ENCODE measurements around the gene LRRC74A. TPM values are rescaled to one million over a fixed set of nuclear protein-coding genes. Genes with fewer than 3 reads are reported as not detected.

LRRC74A gene
- total and polyA plus RNA-seq, 2 experiments from 2014 or later, result not detected

DNA sequence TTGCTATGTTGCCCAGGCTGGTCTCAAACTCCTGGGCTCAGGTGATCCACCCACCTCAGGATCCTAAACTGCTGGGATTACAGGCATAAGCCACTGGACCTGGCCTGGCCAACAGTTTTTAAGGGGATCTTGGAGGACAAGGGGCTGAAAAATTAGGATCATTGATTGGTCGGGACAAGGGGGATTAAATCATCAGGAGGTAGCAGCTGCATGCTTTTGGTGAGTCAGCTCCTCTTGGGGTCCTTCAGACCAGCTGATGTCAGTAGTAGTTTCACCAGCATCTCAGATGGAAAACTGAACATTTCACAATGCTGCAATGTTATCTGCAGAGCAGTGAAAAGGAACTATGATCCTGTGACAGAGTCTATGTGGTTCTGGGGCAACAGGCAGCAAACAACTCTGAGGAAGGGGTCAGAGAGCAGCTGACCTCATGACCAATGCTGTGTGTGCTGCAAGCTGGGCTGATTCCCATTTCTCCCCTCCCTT lies 6.3 kb downstream of the LRRC74A start:
- no peaks in the 10 kb centered on the region for H3K36me3 Mint-ChIP-seq (ENCODE audit: low read depth)
- no peak for DNase-seq (ENCODE audit: low spot score)
- no peak overlapping the region for H3K4me3 ChIP-seq
- no peak overlapping the region for H2AFZ ChIP-seq
- H4K20me1 ChIP-seq (replicated peaks; ENCODE audit: insufficient read depth), result no peaks in the 10 kb centered on the region
- H3K27ac ChIP-seq (ENCODE audit: low read depth), result no peak overlapping the region
- H3K27me3 Mint-ChIP-seq (ENCODE audit: insufficient read depth, low read depth, poor library complexity), result peaks cover 7% of the 10 kb centered on the region
- peaks cover 20% of the 10 kb centered on the region for H3K4me1 ChIP-seq (ENCODE audit: insufficient read depth)
- H3F3A ChIP-seq (replicated peaks; ENCODE audit: low read depth), result no peaks in the 10 kb centered on the region
- TF ChIP-seq, protein P1, sequence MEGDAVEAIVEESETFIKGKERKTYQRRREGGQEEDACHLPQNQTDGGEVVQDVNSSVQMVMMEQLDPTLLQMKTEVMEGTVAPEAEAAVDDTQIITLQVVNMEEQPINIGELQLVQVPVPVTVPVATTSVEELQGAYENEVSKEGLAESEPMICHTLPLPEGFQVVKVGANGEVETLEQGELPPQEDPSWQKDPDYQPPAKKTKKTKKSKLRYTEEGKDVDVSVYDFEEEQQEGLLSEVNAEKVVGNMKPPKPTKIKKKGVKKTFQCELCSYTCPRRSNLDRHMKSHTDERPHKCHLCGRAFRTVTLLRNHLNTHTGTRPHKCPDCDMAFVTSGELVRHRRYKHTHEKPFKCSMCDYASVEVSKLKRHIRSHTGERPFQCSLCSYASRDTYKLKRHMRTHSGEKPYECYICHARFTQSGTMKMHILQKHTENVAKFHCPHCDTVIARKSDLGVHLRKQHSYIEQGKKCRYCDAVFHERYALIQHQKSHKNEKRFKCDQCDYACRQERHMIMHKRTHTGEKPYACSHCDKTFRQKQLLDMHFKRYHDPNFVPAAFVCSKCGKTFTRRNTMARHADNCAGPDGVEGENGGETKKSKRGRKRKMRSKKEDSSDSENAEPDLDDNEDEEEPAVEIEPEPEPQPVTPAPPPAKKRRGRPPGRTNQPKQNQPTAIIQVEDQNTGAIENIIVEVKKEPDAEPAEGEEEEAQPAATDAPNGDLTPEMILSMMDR (conservative IDR thresholded peaks at IDR 0.05; ENCODE audit: low read depth in 2 of 2), result no peak
- no peak for TF ChIP-seq JUNB (IDR thresholded peaks at IDR 0.05; ENCODE audit: unreplicated experiment)
- no peak for TF ChIP-seq POLR2AphosphoS5 (IDR thresholded peaks at IDR 0.05; ENCODE audit: low read depth)
- TF ChIP-seq, protein P2, sequence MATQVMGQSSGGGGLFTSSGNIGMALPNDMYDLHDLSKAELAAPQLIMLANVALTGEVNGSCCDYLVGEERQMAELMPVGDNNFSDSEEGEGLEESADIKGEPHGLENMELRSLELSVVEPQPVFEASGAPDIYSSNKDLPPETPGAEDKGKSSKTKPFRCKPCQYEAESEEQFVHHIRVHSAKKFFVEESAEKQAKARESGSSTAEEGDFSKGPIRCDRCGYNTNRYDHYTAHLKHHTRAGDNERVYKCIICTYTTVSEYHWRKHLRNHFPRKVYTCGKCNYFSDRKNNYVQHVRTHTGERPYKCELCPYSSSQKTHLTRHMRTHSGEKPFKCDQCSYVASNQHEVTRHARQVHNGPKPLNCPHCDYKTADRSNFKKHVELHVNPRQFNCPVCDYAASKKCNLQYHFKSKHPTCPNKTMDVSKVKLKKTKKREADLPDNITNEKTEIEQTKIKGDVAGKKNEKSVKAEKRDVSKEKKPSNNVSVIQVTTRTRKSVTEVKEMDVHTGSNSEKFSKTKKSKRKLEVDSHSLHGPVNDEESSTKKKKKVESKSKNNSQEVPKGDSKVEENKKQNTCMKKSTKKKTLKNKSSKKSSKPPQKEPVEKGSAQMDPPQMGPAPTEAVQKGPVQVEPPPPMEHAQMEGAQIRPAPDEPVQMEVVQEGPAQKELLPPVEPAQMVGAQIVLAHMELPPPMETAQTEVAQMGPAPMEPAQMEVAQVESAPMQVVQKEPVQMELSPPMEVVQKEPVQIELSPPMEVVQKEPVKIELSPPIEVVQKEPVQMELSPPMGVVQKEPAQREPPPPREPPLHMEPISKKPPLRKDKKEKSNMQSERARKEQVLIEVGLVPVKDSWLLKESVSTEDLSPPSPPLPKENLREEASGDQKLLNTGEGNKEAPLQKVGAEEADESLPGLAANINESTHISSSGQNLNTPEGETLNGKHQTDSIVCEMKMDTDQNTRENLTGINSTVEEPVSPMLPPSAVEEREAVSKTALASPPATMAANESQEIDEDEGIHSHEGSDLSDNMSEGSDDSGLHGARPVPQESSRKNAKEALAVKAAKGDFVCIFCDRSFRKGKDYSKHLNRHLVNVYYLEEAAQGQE (IDR thresholded peaks at IDR 0.05; ENCODE audit: unreplicated experiment), result no peak
- TF ChIP-seq ZNF331 (CRISPR knock-in tag; IDR thresholded peaks at IDR 0.05; ENCODE audit: low read depth), result no peak
- peaks cover 26% of the 10 kb centered on the region for H3K4me1 Mint-ChIP-seq
- ATAC-seq, result no peak
- H3K27me3 ChIP-seq (ENCODE audit: insufficient read depth), result no peaks in the 10 kb centered on the region
- H3K9me3 Mint-ChIP-seq, result no peaks in the 10 kb centered on the region
- no peaks in the 10 kb centered on the region for H3K79me2 ChIP-seq (replicated peaks; ENCODE audit: insufficient read depth)
- H3K27ac Mint-ChIP-seq, result no peak overlapping the region
- no peak overlapping the region for H3K4me2 ChIP-seq
- no peaks in the 10 kb centered on the region for H3K36me3 ChIP-seq (ENCODE audit: insufficient read depth)
- H3K9me2 ChIP-seq (ENCODE audit: insufficient read depth), result no peaks in the 10 kb centered on the region; the same call in 1 of the 2 replicates
- H3K4me3 Mint-ChIP-seq, result no peak overlapping the region

DNA sequence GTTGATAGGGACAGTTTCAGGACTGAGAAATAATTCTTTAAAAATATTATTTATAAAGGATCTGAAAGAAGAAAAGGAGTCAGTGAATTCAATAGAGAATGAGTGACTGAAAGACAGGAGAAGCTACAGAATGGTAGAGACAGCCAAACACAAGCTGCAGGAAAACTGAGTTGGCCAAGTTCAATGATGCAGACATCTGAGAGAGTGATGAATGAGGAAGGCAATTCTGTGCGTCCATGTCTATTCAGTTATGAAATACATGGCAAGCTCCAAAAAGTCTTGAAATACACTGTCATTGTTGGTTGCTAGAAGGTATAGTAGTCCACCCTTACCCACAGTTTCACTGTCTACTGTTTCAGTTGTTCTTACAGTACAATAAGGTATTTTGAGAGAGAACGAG lies 6.8 kb downstream of the LRRC74A start:
- TF ChIP-seq EZH2 (IDR thresholded peaks at IDR 0.05; ENCODE audit: low read depth, unreplicated experiment) (no peak), ZNF114 (CRISPR knock-in tag; IDR thresholded peaks at IDR 0.05) (no peak)
- TF ChIP-seq, protein P3, sequence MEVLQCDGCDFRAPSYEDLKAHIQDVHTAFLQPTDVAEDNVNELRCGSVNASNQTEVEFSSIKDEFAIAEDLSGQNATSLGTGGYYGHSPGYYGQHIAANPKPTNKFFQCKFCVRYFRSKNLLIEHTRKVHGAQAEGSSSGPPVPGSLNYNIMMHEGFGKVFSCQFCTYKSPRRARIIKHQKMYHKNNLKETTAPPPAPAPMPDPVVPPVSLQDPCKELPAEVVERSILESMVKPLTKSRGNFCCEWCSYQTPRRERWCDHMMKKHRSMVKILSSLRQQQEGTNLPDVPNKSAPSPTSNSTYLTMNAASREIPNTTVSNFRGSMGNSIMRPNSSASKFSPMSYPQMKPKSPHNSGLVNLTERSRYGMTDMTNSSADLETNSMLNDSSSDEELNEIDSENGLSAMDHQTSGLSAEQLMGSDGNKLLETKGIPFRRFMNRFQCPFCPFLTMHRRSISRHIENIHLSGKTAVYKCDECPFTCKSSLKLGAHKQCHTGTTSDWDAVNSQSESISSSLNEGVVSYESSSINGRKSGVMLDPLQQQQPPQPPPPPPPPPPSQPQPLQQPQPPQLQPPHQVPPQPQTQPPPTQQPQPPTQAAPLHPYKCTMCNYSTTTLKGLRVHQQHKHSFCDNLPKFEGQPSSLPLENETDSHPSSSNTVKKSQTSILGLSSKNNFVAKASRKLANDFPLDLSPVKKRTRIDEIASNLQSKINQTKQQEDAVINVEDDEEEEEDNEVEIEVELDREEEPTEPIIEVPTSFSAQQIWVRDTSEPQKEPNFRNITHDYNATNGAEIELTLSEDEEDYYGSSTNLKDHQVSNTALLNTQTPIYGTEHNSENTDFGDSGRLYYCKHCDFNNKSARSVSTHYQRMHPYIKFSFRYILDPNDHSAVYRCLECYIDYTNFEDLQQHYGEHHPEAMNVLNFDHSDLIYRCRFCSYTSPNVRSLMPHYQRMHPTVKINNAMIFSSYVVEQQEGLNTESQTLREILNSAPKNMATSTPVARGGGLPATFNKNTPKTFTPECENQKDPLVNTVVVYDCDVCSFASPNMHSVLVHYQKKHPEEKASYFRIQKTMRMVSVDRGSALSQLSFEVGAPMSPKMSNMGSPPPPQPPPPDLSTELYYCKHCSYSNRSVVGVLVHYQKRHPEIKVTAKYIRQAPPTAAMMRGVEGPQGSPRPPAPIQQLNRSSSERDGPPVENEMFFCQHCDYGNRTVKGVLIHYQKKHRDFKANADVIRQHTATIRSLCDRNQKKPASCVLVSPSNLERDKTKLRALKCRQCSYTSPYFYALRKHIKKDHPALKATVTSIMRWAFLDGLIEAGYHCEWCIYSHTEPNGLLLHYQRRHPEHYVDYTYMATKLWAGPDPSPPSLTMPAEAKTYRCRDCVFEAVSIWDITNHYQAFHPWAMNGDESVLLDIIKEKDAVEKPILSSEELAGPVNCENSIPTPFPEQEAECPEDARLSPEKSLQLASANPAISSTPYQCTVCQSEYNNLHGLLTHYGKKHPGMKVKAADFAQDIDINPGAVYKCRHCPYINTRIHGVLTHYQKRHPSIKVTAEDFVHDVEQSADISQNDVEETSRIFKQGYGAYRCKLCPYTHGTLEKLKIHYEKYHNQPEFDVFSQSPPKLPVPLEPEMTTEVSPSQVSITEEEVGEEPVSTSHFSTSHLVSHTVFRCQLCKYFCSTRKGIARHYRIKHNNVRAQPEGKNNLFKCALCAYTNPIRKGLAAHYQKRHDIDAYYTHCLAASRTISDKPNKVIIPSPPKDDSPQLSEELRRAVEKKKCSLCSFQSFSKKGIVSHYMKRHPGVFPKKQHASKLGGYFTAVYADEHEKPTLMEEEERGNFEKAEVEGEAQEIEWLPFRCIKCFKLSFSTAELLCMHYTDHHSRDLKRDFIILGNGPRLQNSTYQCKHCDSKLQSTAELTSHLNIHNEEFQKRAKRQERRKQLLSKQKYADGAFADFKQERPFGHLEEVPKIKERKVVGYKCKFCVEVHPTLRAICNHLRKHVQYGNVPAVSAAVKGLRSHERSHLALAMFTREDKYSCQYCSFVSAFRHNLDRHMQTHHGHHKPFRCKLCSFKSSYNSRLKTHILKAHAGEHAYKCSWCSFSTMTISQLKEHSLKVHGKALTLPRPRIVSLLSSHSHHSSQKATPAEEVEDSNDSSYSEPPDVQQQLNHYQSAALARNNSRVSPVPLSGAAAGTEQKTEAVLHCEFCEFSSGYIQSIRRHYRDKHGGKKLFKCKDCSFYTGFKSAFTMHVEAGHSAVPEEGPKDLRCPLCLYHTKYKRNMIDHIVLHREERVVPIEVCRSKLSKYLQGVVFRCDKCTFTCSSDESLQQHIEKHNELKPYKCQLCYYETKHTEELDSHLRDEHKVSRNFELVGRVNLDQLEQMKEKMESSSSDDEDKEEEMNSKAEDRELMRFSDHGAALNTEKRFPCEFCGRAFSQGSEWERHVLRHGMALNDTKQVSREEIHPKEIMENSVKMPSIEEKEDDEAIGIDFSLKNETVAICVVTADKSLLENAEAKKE (CRISPR knock-in tag; IDR thresholded peaks at IDR 0.05), result no peak
- Histone ChIP-seq H2AFZ (no peak overlapping the region), H4K20me1 (replicated peaks; ENCODE audit: insufficient read depth) (no peaks in the 10 kb centered on the region), H3K27me3 (ENCODE audit: insufficient read depth) (no peaks in the 10 kb centered on the region), H3F3A (replicated peaks; ENCODE audit: low read depth) (no peaks in the 10 kb centered on the region), H3K27ac (ENCODE audit: low read depth) (no peak overlapping the region), H3K9me2 (ENCODE audit: insufficient read depth) (no peaks in the 10 kb centered on the region; the same call in 1 of the 2 replicates), H3K36me3 (ENCODE audit: insufficient read depth) (no peaks in the 10 kb centered on the region), H3K79me2 (replicated peaks; ENCODE audit: insufficient read depth) (no peaks in the 10 kb centered on the region), H3K4me2 (no peak overlapping the region), H3K4me3 (no peak overlapping the region), H3K4me1 (ENCODE audit: insufficient read depth) (peaks cover 20% of the 10 kb centered on the region)
- ATAC-seq, result no peak
- H3K27ac Mint-ChIP-seq, result no peak overlapping the region
- peaks cover 22% of the 10 kb centered on the region for H3K4me1 Mint-ChIP-seq
- H3K27me3 Mint-ChIP-seq (ENCODE audit: insufficient read depth, low read depth, poor library complexity), result peaks cover 5% of the 10 kb centered on the region
- H3K9me3 Mint-ChIP-seq, result no peaks in the 10 kb centered on the region
- no peaks in the 10 kb centered on the region for H3K36me3 Mint-ChIP-seq (ENCODE audit: low read depth)
- no peak overlapping the region for H3K4me3 Mint-ChIP-seq
- no peak for DNase-seq (ENCODE audit: low spot score)
